ENCODE results near the gene CLMP.

Gene CLMP

DNA sequence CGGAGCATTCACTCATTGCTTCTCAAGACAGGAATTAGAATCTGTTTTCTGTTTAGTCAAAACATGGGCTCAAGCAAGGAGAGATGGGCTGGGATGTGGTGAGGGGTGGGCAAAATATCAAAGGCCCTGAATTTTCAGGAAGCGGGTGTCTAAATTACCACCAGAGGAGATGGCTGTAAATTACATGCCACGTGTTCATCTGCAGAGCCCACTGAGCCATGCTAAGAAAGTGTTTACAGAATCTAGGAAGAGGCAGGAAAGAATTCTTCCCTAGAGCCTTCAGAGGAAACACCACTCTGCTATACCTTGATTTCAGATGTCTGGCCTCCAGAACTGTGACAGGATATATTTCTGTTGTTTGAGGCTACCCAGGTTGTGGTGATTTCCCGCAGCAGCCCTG lies 46.1 kb downstream of the CLMP start:
- H3K9me3 ChIP-seq (ENCODE audit: control insufficient read depth, insufficient read depth, low read length), result no peaks in the 10 kb centered on the region
- H3K79me2 ChIP-seq (ENCODE audit: control insufficient read depth, low read length), result no peaks in the 10 kb centered on the region
- no peak overlapping the region for H3K4me3 ChIP-seq (ENCODE audit: low read length)
- H4K20me1 ChIP-seq (ENCODE audit: control insufficient read depth, insufficient read depth, low read depth, low read length), result no peaks in the 10 kb centered on the region
- no peaks in the 10 kb centered on the region for H3K36me3 ChIP-seq (ENCODE audit: control insufficient read depth, low read length)
- no peak overlapping the region for H3K4me2 ChIP-seq (ENCODE audit: low read length)
- no peaks in the 10 kb centered on the region for H3K9me2 ChIP-seq (replicated peaks; ENCODE audit: control insufficient read depth, low read length)
- peaks cover 8% of the 10 kb centered on the region; the same call in 1 of the 2 replicates for H3K27me3 ChIP-seq (ENCODE audit: control insufficient read depth, low read length)
- H3K27ac ChIP-seq (ENCODE audit: low read depth, low read length), result no peak overlapping the region
- H3K4me1 ChIP-seq (ENCODE audit: control insufficient read depth, low read length), result no peaks in the 10 kb centered on the region
- no peaks in the 10 kb centered on the region for H3F3A ChIP-seq (ENCODE audit: control insufficient read depth, insufficient read depth)
- TF ChIP-seq EZH2phosphoT487 (IDR thresholded peaks at IDR 0.05; ENCODE audit: borderline replicate concordance, low read length), result no peak
- TF ChIP-seq, protein P1, sequence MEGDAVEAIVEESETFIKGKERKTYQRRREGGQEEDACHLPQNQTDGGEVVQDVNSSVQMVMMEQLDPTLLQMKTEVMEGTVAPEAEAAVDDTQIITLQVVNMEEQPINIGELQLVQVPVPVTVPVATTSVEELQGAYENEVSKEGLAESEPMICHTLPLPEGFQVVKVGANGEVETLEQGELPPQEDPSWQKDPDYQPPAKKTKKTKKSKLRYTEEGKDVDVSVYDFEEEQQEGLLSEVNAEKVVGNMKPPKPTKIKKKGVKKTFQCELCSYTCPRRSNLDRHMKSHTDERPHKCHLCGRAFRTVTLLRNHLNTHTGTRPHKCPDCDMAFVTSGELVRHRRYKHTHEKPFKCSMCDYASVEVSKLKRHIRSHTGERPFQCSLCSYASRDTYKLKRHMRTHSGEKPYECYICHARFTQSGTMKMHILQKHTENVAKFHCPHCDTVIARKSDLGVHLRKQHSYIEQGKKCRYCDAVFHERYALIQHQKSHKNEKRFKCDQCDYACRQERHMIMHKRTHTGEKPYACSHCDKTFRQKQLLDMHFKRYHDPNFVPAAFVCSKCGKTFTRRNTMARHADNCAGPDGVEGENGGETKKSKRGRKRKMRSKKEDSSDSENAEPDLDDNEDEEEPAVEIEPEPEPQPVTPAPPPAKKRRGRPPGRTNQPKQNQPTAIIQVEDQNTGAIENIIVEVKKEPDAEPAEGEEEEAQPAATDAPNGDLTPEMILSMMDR (IDR thresholded peaks at IDR 0.05; ENCODE audit: low read depth, low read length, poor library complexity, severe bottlenecking), result no peak

DNA sequence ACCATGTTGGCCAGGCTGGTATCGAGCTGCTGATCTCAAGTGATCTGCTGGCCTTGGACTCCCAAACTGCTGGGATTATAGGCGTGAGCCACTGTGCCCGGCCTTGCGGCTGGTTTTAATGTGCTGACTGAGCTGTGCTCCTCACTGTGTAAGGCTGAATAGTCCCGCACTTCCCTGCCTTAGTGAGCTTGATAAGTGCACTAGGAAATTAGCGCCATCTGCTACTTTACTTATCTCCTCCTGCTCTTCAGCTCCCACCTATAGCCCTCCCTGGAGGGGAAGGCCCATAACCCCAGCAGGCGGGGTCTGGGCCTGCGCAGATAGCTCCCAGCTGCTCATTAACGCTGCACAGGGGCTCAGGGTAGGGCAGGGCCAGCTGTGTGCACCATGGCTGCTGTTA lies 49.4 kb downstream of the CLMP start:
- Histone ChIP-seq H3K9me2 (replicated peaks; ENCODE audit: control insufficient read depth, low read length) (no peaks in the 10 kb centered on the region), H3K9me3 (ENCODE audit: control insufficient read depth, insufficient read depth, low read length) (no peaks in the 10 kb centered on the region), H3K79me2 (ENCODE audit: control insufficient read depth, low read length) (no peaks in the 10 kb centered on the region), H3F3A (ENCODE audit: control insufficient read depth, insufficient read depth) (no peaks in the 10 kb centered on the region), H3K27ac (ENCODE audit: low read depth, low read length) (no peak overlapping the region), H4K20me1 (ENCODE audit: control insufficient read depth, insufficient read depth, low read depth, low read length) (no peaks in the 10 kb centered on the region), H3K4me3 (ENCODE audit: low read length) (no peak overlapping the region), H3K36me3 (ENCODE audit: control insufficient read depth, low read length) (no peaks in the 10 kb centered on the region), H3K27me3 (ENCODE audit: control insufficient read depth, low read length) (peaks cover 8% of the 10 kb centered on the region; the same call in 1 of the 2 replicates), H3K4me2 (ENCODE audit: low read length) (no peak overlapping the region), H3K4me1 (ENCODE audit: control insufficient read depth, low read length) (no peaks in the 10 kb centered on the region)
- no peak for TF ChIP-seq EZH2phosphoT487 (IDR thresholded peaks at IDR 0.05; ENCODE audit: borderline replicate concordance, low read length)
- TF ChIP-seq, protein P1 (IDR thresholded peaks at IDR 0.05; ENCODE audit: low read depth, low read length, poor library complexity, severe bottlenecking), result no peak

DNA sequence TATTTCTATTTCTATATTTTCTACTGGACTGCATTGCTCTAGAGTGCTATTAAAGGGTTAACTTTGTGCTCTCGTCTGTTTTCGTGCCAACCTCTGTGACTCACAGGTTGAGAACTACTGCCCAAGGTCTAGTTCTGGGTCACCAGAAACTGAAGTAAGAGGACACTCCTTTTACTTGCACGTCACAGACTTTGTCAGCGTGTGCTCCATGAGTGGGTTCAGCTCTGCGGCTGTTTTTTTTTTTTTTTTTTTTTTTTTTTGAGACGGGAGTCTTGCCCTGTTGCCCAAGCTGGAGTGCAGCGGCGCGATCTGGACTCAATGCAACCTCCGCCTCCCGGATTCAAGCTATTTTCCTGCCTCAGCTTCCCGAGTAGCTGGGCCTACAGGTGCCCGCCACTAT lies 49.8 kb downstream of the CLMP start:
- TF ChIP-seq EZH2phosphoT487 (IDR thresholded peaks at IDR 0.05; ENCODE audit: borderline replicate concordance, low read length), result no peak
- TF ChIP-seq, protein P1 (IDR thresholded peaks at IDR 0.05; ENCODE audit: low read depth, low read length, poor library complexity, severe bottlenecking), result no peak
- H3K27me3 ChIP-seq (ENCODE audit: control insufficient read depth, low read length), result peaks cover 8% of the 10 kb centered on the region; the same call in 1 of the 2 replicates
- H3K79me2 ChIP-seq (ENCODE audit: control insufficient read depth, low read length), result no peaks in the 10 kb centered on the region
- no peaks in the 10 kb centered on the region for H3K36me3 ChIP-seq (ENCODE audit: control insufficient read depth, low read length)
- no peak overlapping the region for H3K27ac ChIP-seq (ENCODE audit: low read depth, low read length)
- no peaks in the 10 kb centered on the region for H3F3A ChIP-seq (ENCODE audit: control insufficient read depth, insufficient read depth)
- H4K20me1 ChIP-seq (ENCODE audit: control insufficient read depth, insufficient read depth, low read depth, low read length), result no peaks in the 10 kb centered on the region
- no peaks in the 10 kb centered on the region for H3K9me2 ChIP-seq (replicated peaks; ENCODE audit: control insufficient read depth, low read length)
- H3K4me3 ChIP-seq (ENCODE audit: low read length), result no peak overlapping the region
- H3K4me2 ChIP-seq (ENCODE audit: low read length), result no peak overlapping the region
- H3K4me1 ChIP-seq (ENCODE audit: control insufficient read depth, low read length), result no peaks in the 10 kb centered on the region
- H3K9me3 ChIP-seq (ENCODE audit: control insufficient read depth, insufficient read depth, low read length), result no peaks in the 10 kb centered on the region
